GM18505 (cell line): ENCODE measurements around the gene AFAP1L1.

Experiments used
- ATAC-seq: cut with Tn5 transposase; IDR thresholded peaks from one replicate; pipeline ENCODE4 v1.9.1; 2021; ENCODE audit not compliant: unreplicated experiment
- POLR2A ChIP-seq: IDR thresholded peaks from 4 replicates; pipeline ENCODE4 v1.6.1; 2011; ENCODE audit warnings: borderline replicate concordance; ENCODE audit not compliant: insufficient read depth, insufficient read length; ENCODE audit errors: extremely low read depth

AFAP1L1 gene

GRCh38 chr5:149317281-149318048, 45.8 kb downstream of the AFAP1L1 start:
- no peak for TF ChIP-seq POLR2A
- no peak for ATAC-seq

GRCh38 chr5:149319174-149319573, 47.5 kb downstream of the AFAP1L1 start:
- no peak for ATAC-seq
- no peak for TF ChIP-seq POLR2A

GRCh38 chr5:149320791-149321330, 49.2 kb downstream of the AFAP1L1 start:
- no peak for ATAC-seq
- TF ChIP-seq POLR2A, result no peak

- no peak for TF ChIP-seq POLR2A
- ATAC-seq, result no peak
Measured at GRCh38 chr5:149322518-149322917, 50.9 kb downstream of the AFAP1L1 start.

- TF ChIP-seq POLR2A, result no peak
- no peak for ATAC-seq
Measured at GRCh38 chr5:149323210-149323609, 51.6 kb downstream of the AFAP1L1 start.

GRCh38 chr5:149323621-149324205, 52.1 kb downstream of the AFAP1L1 start:
- ATAC-seq, result no peak
- TF ChIP-seq POLR2A, result no peak

GRCh38 chr5:149324641-149325040, 53.0 kb downstream of the AFAP1L1 start:
- ATAC-seq, result no peak
- no peak for TF ChIP-seq POLR2A

- no peak for ATAC-seq
Measured at GRCh38 chr5:149325166-149325735, 53.6 kb downstream of the AFAP1L1 start.

GRCh38 chr5:149325894-149326293, 54.2 kb downstream of the AFAP1L1 start:
- ATAC-seq, result no peak
- no peak for TF ChIP-seq POLR2A

More at GRCh38 chr5:149325166-149325735, 53.6 kb downstream of the AFAP1L1 start:
- TF ChIP-seq POLR2A, result no peak

GRCh38 chr5:149326611-149327010, 55.0 kb downstream of the AFAP1L1 start:
- TF ChIP-seq POLR2A, result no peak
- ATAC-seq, result no peak

GRCh38 chr5:149328177-149328576, 56.5 kb downstream of the AFAP1L1 start:
- TF ChIP-seq POLR2A, result no peak
- ATAC-seq, result no peak

GRCh38 chr5:149333711-149334443, 62.2 kb downstream of the AFAP1L1 start:
- no peak for TF ChIP-seq POLR2A
- no peak for ATAC-seq

GRCh38 chr5:149337736-149338135, 66.1 kb downstream of the AFAP1L1 start:
- no peak for TF ChIP-seq POLR2A
- no peak for ATAC-seq
